ENCODE results near the gene NAGPA.

DNA sequence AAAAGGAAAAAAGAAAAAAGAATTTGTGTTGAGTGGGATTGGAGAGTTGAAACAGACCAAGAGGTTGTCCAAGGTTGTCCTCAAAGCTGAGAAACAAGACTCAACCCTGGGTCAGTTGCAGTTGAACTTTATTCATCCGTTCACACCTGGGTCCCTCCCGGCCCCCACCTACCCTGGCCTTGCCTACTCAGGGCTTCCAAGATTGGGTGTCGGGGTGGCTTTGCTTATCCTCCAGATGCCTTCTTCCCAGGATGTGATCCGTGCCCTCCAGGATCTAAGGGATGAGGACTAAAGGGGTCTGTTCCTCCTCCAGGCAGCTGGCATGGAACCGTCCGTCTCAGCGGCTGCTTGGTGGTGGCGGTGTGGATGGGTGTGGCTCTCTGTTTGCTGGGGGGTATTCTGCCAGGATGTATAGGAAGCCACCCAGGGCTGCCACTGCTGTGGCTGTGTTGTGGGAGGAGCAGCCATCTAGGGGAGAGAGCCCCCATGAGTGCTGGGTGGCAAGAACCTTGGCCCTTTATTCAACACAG lies 10.3 kb upstream of the NAGPA start:
- TF ChIP-seq, protein P1, sequence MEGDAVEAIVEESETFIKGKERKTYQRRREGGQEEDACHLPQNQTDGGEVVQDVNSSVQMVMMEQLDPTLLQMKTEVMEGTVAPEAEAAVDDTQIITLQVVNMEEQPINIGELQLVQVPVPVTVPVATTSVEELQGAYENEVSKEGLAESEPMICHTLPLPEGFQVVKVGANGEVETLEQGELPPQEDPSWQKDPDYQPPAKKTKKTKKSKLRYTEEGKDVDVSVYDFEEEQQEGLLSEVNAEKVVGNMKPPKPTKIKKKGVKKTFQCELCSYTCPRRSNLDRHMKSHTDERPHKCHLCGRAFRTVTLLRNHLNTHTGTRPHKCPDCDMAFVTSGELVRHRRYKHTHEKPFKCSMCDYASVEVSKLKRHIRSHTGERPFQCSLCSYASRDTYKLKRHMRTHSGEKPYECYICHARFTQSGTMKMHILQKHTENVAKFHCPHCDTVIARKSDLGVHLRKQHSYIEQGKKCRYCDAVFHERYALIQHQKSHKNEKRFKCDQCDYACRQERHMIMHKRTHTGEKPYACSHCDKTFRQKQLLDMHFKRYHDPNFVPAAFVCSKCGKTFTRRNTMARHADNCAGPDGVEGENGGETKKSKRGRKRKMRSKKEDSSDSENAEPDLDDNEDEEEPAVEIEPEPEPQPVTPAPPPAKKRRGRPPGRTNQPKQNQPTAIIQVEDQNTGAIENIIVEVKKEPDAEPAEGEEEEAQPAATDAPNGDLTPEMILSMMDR (IDR thresholded peaks at IDR 0.05 in 4 of 5, conservative IDR thresholded peaks at IDR 0.05 in 1 of 5), result no peak
- TF ChIP-seq POLR2A (IDR thresholded peaks at IDR 0.05), result no peak

Data from gastrocnemius medialis (tissue), 4 donors.